Subcutaneous abdominal adipose tissue (tissue), 5 donors: ENCODE measurements around the gene MMS19.
"Not testable (repeated sequence)": the region's sequence is repeated elsewhere in the genome, so short reads cannot be mapped to it uniquely, and the experiment has no call there.

Experiments used
- H3K27ac ChIP-seq: one replicate; pipeline ENCODE4 v1.7.0; 2013; ENCODE audit warnings: low read depth, mild to moderate bottlenecking, inconsistent platforms, low read length, moderate library complexity
- H3K27me3 ChIP-seq, 5 donors: one replicate each; pipeline ENCODE4 v1.7.0; 2013; ENCODE audit warnings: low read length in 5 of 5, inconsistent platforms in 1 of 5; ENCODE audit not compliant: control insufficient read depth in 5 of 5, insufficient read depth in 4 of 5
- H3K36me3 ChIP-seq, 5 donors: one replicate each; pipeline ENCODE4 v1.7.0; 2013; ENCODE audit warnings: low read length in 5 of 5; ENCODE audit not compliant: control insufficient read depth in 5 of 5, insufficient read depth in 5 of 5
- H3K4me1 ChIP-seq, 5 donors: one replicate each; pipeline ENCODE4 v1.7.0; 2013; ENCODE audit warnings: low read length in 5 of 5, mild to moderate bottlenecking in 3 of 5, moderate library complexity in 1 of 5; ENCODE audit not compliant: control insufficient read depth in 5 of 5, insufficient read depth in 5 of 5
- H3K4me3 ChIP-seq, 5 donors: one replicate each; pipeline ENCODE4 v1.7.0; 2013; ENCODE audit warnings: low read length in 5 of 5, low read depth in 1 of 5
- H3K9ac ChIP-seq, 5 donors: one replicate each; pipeline ENCODE4 v1.7.0; 2013; ENCODE audit warnings: low read length in 5 of 5, mild to moderate bottlenecking in 4 of 5, moderate library complexity in 3 of 5
- H3K9me3 ChIP-seq, 5 donors: one replicate each; pipeline ENCODE4 v1.7.0; 2013; ENCODE audit warnings: low read length in 5 of 5; ENCODE audit not compliant: control insufficient read depth in 5 of 5
- donor health status: healthy.
- donor health status: healthy.
- donor health status: healthy.
- donor health status: healthy.
- donor health status: healthy.

MMS19 gene

GRCh38 chr10:97468781-97469180 is 29.4 kb downstream of the MMS19 start:
- not testable (repeated sequence) for H3K27me3 ChIP-seq, H3K4me3 ChIP-seq, H3K9me3 ChIP-seq, H3K9ac ChIP-seq, H3K27ac ChIP-seq
- Histone ChIP-seq H3K36me3 (peaks cover 24 to 87% (median 76%) of the 10 kb centered on the region in 5 donors), H3K4me1 (peaks cover 4 to 25% (median 19%) of the 10 kb centered on the region in 5 donors)

GRCh38 chr10:97468162-97468561 is 30.1 kb downstream of the MMS19 start:
- no peaks in the 10 kb centered on the region for H3K9me3 ChIP-seq
- peaks cover 4 to 27% (median 19%) of the 10 kb centered on the region in 5 donors for H3K4me1 ChIP-seq
- no peak overlapping the region for H3K9ac ChIP-seq
- no peak overlapping the region for H3K4me3 ChIP-seq
- peaks cover 19 to 87% (median 75%) of the 10 kb centered on the region in 5 donors for H3K36me3 ChIP-seq
- no peak overlapping the region for H3K27ac ChIP-seq
- H3K27me3 ChIP-seq: no peaks in the 10 kb centered on the region

DNA sequence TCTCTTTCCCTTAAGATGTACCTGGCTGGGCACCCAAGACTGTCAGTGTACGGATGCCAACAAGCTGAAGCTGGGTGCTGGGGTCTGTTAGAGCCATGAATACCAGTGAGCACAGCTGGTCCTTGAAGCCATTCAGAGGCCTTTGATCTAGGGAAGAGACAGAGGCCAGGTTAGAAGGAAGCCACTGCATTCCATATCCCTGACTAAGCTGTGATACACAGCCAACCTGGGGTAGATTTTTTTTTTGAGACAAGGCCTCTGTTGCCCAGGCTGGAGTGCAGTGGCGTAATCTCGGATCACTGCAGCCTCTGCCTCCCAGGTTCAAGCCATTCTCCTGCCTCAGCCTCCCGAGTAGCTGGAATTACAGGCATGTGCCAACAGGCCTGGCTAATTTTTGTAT is 31.5 kb downstream of the MMS19 start:
- Histone ChIP-seq H3K4me3 (no peak overlapping the region), H3K27me3 (no peaks in the 10 kb centered on the region), H3K9me3 (no peaks in the 10 kb centered on the region), H3K4me1 (peaks cover 4 to 27% (median 19%) of the 10 kb centered on the region in 5 donors), H3K36me3 (peaks cover 19 to 87% (median 80%) of the 10 kb centered on the region in 5 donors), H3K9ac (no peak overlapping the region), H3K27ac (peak overlapping the region; percentile 27)

DNA sequence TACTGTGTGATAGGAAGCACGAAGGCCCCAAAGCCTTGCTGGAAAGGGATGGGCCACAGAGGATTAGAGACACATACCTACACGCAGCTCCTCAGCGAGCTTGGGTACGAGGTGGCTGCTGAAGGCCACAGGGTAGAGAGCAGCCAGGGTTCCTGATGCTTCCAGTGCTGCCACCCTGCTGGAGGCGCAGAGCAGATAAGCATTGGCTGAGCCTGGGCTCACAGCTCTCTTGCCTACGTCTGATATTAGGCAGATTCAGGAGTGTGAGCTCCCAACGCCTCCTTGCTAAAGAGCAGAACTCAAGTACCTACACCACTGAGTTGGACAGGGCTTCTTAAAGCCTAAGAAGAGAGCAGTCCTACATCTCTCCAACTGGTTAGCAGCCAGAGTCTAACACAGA is 32.2 kb downstream of the MMS19 start:
- no peak overlapping the region for H3K9ac ChIP-seq
- peak overlapping the region; percentile 27 for H3K27ac ChIP-seq
- peak overlapping the region in 1 of 5 donors; percentile 19 for H3K4me3 ChIP-seq
- H3K4me1 ChIP-seq: peaks cover 4 to 27% (median 19%) of the 10 kb centered on the region in 5 donors
- no peaks in the 10 kb centered on the region for H3K27me3 ChIP-seq
- no peaks in the 10 kb centered on the region for H3K9me3 ChIP-seq
- H3K36me3 ChIP-seq: peaks cover 20 to 95% (median 88%) of the 10 kb centered on the region in 5 donors

DNA sequence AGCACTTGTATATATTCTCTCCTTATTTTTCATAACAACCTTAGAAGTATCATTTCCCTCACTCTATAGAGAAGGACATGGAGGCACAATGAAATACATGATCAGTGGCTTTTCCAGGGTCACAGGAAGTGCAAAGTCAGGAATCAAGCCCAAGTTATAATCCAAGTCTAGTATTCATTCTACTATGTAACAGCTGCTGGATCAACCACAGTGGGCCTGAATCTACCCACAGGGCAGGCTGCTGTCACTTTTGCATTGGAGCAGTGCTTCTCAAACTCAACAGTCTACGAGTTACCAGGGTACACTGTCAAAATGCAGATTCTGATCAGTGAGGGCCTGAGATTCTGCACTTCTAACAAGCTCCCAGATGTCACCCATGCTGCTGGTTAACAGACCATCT is 34.0 kb downstream of the MMS19 start:
- Histone ChIP-seq H3K27ac (no peak overlapping the region), H3K27me3 (no peaks in the 10 kb centered on the region), H3K9me3 (no peaks in the 10 kb centered on the region), H3K4me3 (no peak overlapping the region), H3K4me1 (peaks cover 4 to 27% (median 19%) of the 10 kb centered on the region in 5 donors), H3K9ac (no peak overlapping the region), H3K36me3 (peaks cover 11 to 95% (median 89%) of the 10 kb centered on the region in 5 donors)

DNA sequence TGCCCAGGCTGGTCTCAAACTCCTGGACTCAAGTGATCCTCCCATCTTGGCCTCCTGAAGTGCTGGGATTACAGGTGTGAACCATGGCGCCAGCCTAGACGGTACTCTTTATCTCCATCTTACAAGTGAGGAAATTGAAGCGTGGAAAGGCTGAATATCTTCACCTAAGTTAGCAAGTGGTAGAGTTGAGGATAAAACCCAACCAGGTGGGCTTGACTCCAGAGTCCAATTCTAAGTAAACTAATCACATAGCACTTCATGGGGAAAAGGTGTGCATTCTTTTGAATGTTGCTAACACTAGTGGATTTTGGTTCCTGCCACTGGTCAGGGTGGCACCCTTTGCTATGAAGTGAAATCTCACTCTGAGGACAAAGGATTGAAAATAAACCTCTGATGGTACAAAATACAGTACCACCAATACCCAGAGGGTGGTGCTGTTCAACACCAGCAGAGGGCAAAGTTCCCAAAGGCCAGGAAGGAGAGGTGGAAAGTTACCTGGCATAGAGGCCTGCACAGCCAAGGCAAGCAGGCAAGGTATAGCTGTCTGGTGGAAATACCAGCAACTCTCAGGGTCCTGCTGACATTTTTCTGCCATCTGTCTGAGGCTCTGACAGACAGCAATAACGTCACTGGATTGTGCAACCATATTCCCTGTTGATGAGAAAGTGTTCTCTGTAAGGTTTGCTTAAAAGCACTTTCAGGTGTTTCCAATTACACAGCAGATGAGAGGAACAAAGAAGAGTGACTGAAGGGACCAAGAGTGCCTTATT is 34.7 kb downstream of the MMS19 start:
- Histone ChIP-seq H3K27me3 (no peaks in the 10 kb centered on the region), H3K9ac (no peak overlapping the region), H3K27ac (no peak overlapping the region), H3K4me3 (no peak overlapping the region), H3K4me1 (peaks cover 4 to 27% (median 19%) of the 10 kb centered on the region in 5 donors), H3K9me3 (no peaks in the 10 kb centered on the region), H3K36me3 (peaks cover 10 to 95% (median 90%) of the 10 kb centered on the region in 5 donors)

DNA sequence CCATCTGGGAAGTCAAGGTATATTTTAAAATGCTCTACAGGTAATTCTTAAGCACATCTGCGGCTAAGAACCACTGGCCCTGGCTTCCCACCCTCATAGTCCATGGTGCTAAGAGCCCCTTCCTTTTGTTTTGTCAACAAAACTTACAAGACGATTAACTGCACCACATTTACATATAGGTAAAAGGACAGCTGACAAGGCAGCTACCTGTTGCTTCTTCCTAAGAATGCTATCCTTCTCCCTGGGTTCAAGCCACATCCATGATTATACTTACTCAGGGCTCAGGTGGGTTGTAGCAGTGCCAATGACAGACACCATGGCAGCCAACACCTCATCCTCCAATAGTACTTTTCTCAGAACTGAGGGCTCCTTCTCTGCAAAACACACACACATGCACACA is 35.9 kb downstream of the MMS19 start:
- peaks cover 4 to 27% (median 19%) of the 10 kb centered on the region in 5 donors for H3K4me1 ChIP-seq
- H3K27me3 ChIP-seq: no peaks in the 10 kb centered on the region
- no peak overlapping the region for H3K9ac ChIP-seq
- H3K4me3 ChIP-seq: no peak overlapping the region
- peaks cover 7 to 94% (median 89%) of the 10 kb centered on the region in 5 donors for H3K36me3 ChIP-seq
- no peaks in the 10 kb centered on the region for H3K9me3 ChIP-seq
- H3K27ac ChIP-seq: no peak overlapping the region

DNA sequence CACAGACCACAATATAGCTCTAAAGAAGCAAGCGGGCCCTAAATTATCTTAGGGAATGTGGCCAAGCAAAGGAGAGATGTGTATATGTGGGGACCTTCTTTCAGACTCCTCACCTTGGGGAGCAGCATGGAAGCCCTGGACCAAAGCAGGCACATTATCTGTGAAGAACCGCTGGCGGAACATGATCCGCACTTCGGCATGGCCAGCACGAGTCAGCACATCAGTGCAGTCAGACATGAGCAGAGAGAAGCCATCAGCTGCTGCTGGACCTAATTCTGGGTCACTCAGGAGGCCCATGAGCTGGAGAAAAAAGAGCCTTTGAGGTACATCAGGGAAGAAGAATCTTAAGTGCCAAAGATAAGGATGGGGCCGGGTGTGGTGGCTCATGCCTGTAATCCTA is 38.3 kb downstream of the MMS19 start:
- Histone ChIP-seq H3K4me1 (peaks cover under 1 to 15% (median 7%) of the 10 kb centered on the region in 5 donors), H3K9ac (peak overlapping the region in 1 of 5 donors; percentile 23), H3K27me3 (no peaks in the 10 kb centered on the region), H3K36me3 (peaks cover 7 to 94% (median 84%) of the 10 kb centered on the region in 5 donors), H3K27ac (no peak overlapping the region), H3K9me3 (no peaks in the 10 kb centered on the region), H3K4me3 (no peak overlapping the region)

GRCh38 chr10:97459111-97459510 is 39.1 kb downstream of the MMS19 start:
- Histone ChIP-seq H3K4me1 (peaks cover 4 to 21% (median 11%) of the 10 kb centered on the region in 5 donors), H3K9ac (no peak overlapping the region), H3K27me3 (no peaks in the 10 kb centered on the region), H3K36me3 (peaks cover 7 to 89% (median 86%) of the 10 kb centered on the region in 5 donors), H3K27ac (no peak overlapping the region), H3K9me3 (no peaks in the 10 kb centered on the region), H3K4me3 (no peak overlapping the region)

GRCh38 chr10:97456686-97457065 is 41.5 kb downstream of the MMS19 start:
- H3K27ac ChIP-seq: no peak overlapping the region
- H3K36me3 ChIP-seq: peaks cover 7 to 85% (median 73%) of the 10 kb centered on the region in 5 donors

More at GRCh38 chr10:97456686-97457065, 41.5 kb downstream of the MMS19 start:
- no peaks in the 10 kb centered on the region for H3K9me3 ChIP-seq
- no peak overlapping the region for H3K4me3 ChIP-seq
- peaks cover 4 to 18% (median 15%) of the 10 kb centered on the region in 5 donors for H3K4me1 ChIP-seq
- H3K9ac ChIP-seq: no peak overlapping the region
- H3K27me3 ChIP-seq: no peaks in the 10 kb centered on the region
